Spleen (tissue), 7 donors: ENCODE data around the gene PLD5.
"Not testable (repeated sequence)": the region's sequence is repeated elsewhere in the genome, so short reads cannot be mapped to it uniquely, and the experiment has no call there.

ENCODE experiments used
- CTCF ChIP-seq, 11 experiments: fragments of 200-600 bp in 7 of 11; fragments of 450-650 bp in 4 of 11; sonication (generic) in 4 of 11; IDR thresholded peaks in 8 of 11; conservative IDR thresholded peaks in 3 of 11; 1 replicate in 7 of 11; 2 replicates in 4 of 11; pipeline versions ENCODE4 v1.4.0 to v1.8.0; 2016 to 2021; ENCODE audit warnings: antibody characterized with exemption in 11 of 11, inconsistent platforms in 4 of 11, mild to moderate bottlenecking in 1 of 11
- POLR2A ChIP-seq, 3 donors: fragments of 450-650 bp; IDR thresholded peaks; one replicate each; pipeline ENCODE4 v1.5.1; 2017; ENCODE audit warnings: antibody characterized with exemption in 3 of 3, mild to moderate bottlenecking in 1 of 3
- POLR2AphosphoS5 ChIP-seq, 3 donors: sonication (generic); formaldehyde crosslinking; IDR thresholded peaks; one replicate each; pipeline ENCODE4 v1.5.1; 2017; ENCODE audit warnings: antibody characterized with exemption in 3 of 3
- donor health status: DM: no; HTN: no; CAD: no; lungs with moderate emphysema.
- donor health status: DM: no; HTN: no; CAD: no.
- donor health status: DM: no; HTN: no; CAD: no.

- TF ChIP-seq POLR2A (IDR thresholded peaks at IDR 0.05); CTCF (IDR thresholded peaks at IDR 0.05 in 8 of 11, conservative IDR thresholded peaks at IDR 0.05 in 3 of 11); POLR2AphosphoS5 (IDR thresholded peaks at IDR 0.05): not testable (repeated sequence)
Observed at GRCh38 chr1:242350446-242350845, 174.1 kb downstream of the PLD5 start.
